Neural crest cell (in vitro differentiated cells): ENCODE data around the gene MICB. TPM values are rescaled to one million over a fixed set of nuclear protein-coding genes. Genes with fewer than 3 reads are reported as not detected.
A peak's percentile ranks its signal among the peaks of the same experiment; 100 is the strongest.

ENCODE experiments used
- DNase-seq: peaks from one replicate; pipeline ENCODE4 v3.0.0; 2021; ENCODE audit warnings: low read depth, mixed read lengths, low spot score
- H3K27ac Mint-ChIP-seq: one replicate; pipeline ENCODE4 v1.8.0; 2021; ENCODE audit warnings: mild to moderate bottlenecking, mixed read lengths; ENCODE audit not compliant: unreplicated experiment
- H3K27me3 Mint-ChIP-seq: 2 replicates; pipeline ENCODE4 v1.8.0; 2021; ENCODE audit warnings: low read depth, mild to moderate bottlenecking, mixed read lengths
- H3K36me3 Mint-ChIP-seq: 2 replicates; pipeline ENCODE4 v1.8.0; 2021; ENCODE audit warnings: low read depth, mild to moderate bottlenecking, mixed read lengths
- H3K4me1 Mint-ChIP-seq: 2 replicates; pipeline ENCODE4 v1.8.0; 2021; ENCODE audit warnings: mixed read lengths
- H3K4me3 Mint-ChIP-seq: one replicate; pipeline ENCODE4 v1.8.0; 2021; ENCODE audit warnings: mild to moderate bottlenecking, mixed read lengths
- H3K9me3 Mint-ChIP-seq: 2 replicates; pipeline ENCODE4 v1.8.0; 2021; ENCODE audit warnings: mixed read lengths
- total RNA-seq: library from RNA; stranded (reverse); gene quantifications from 2 replicates; pipeline ENCODE4 v1.2.1, GENCODE V29; 2021
- TF ChIP-seq, protein P1 (sequence below): fragments of 200-600 bp; sonication (generic); conservative IDR thresholded peaks from 2 replicates; pipeline ENCODE4 v1.5.0; 2021; ENCODE audit warnings: antibody characterized with exemption, mild to moderate bottlenecking

Gene MICB
- total RNA-seq, 1 donor from 2014 or later = 0.61 TPM

DNA sequence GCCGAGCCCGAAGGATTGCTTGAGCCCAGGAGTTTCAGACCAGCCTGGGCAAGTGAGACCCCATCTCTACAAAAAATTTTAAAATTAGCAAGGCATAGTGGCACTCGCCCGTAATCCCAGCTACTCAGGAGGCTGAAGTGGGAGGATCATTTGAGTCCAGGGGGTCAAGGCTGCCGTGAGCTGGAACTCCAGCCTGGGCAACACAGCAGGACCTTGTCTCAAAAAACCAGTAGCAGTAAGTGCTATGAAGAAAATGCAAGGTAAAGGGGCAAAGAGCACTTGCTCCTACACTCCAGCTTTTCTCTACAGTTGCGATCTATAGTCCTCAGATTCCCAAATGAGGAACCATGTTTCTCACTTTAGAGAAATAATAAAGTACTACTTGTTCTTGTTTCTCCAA is 45.7 kb downstream of the MICB start:
- Mint-ChIP-seq H3K27me3 (no peaks in the 10 kb centered on the region), H3K4me1 (peaks cover 71% of the 10 kb centered on the region), H3K9me3 (no peaks in the 10 kb centered on the region), H3K27ac (no peak overlapping the region), H3K36me3 (peaks cover 24% of the 10 kb centered on the region), H3K4me3 (peak overlapping the region; percentile 100)
- TF ChIP-seq, protein P1, sequence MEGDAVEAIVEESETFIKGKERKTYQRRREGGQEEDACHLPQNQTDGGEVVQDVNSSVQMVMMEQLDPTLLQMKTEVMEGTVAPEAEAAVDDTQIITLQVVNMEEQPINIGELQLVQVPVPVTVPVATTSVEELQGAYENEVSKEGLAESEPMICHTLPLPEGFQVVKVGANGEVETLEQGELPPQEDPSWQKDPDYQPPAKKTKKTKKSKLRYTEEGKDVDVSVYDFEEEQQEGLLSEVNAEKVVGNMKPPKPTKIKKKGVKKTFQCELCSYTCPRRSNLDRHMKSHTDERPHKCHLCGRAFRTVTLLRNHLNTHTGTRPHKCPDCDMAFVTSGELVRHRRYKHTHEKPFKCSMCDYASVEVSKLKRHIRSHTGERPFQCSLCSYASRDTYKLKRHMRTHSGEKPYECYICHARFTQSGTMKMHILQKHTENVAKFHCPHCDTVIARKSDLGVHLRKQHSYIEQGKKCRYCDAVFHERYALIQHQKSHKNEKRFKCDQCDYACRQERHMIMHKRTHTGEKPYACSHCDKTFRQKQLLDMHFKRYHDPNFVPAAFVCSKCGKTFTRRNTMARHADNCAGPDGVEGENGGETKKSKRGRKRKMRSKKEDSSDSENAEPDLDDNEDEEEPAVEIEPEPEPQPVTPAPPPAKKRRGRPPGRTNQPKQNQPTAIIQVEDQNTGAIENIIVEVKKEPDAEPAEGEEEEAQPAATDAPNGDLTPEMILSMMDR = no peak
- DNase-seq = no peak

DNA sequence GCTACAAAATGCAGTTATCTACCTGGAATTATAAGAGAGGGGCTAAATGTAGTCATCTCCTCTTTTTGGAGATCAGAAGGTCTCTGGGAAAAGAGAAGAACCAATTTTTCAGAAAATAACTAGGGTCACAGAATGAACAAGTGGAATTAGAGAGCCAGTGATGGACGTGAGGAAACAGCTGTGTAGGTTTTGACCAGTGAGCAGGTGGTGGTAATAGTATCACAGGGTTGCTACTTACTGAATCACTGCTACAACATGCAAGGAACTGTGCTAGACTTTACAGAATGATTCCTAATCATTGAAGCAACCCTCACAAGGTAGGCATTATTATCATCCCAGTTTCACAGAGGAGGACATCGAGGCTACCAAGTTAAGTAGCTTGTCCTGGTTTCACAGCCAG is 46.7 kb downstream of the MICB start:
- H3K4me3 Mint-ChIP-seq = peak overlapping the region; percentile 78
- H3K36me3 Mint-ChIP-seq = peaks cover 15% of the 10 kb centered on the region
- H3K27me3 Mint-ChIP-seq = no peaks in the 10 kb centered on the region
- no peaks in the 10 kb centered on the region for H3K9me3 Mint-ChIP-seq
- DNase-seq = no peak
- no peak overlapping the region for H3K27ac Mint-ChIP-seq
- H3K4me1 Mint-ChIP-seq = peaks cover 66% of the 10 kb centered on the region
- TF ChIP-seq, protein P1 = no peak

DNA sequence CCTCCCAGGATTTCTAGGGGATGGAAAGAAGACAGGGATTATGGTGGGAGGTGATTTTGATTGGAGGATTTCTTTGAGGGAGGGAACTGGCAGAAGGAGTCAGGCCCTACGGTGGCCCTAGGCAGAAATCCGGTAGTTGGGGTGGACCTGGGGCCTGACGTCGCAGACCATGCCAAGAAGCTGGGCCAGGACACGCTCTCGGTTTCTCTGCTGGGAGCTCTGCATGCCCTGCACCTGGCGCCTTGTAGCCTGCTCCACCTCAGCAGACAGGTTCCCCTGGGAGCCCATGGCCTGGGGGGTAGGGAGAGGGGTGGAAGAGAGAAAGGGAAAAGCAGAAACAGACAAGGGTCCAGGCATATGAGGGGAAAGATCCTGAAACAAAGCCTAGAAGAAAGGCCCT is 47.3 kb downstream of the MICB start:
- H3K4me1 Mint-ChIP-seq = peaks cover 60% of the 10 kb centered on the region
- H3K27ac Mint-ChIP-seq = no peak overlapping the region
- H3K27me3 Mint-ChIP-seq = no peaks in the 10 kb centered on the region
- no peak for DNase-seq
- H3K36me3 Mint-ChIP-seq = peaks cover 10% of the 10 kb centered on the region
- peak overlapping the region; percentile 87 for H3K4me3 Mint-ChIP-seq
- H3K9me3 Mint-ChIP-seq = no peaks in the 10 kb centered on the region
- TF ChIP-seq, protein P1 = no peak

DNA sequence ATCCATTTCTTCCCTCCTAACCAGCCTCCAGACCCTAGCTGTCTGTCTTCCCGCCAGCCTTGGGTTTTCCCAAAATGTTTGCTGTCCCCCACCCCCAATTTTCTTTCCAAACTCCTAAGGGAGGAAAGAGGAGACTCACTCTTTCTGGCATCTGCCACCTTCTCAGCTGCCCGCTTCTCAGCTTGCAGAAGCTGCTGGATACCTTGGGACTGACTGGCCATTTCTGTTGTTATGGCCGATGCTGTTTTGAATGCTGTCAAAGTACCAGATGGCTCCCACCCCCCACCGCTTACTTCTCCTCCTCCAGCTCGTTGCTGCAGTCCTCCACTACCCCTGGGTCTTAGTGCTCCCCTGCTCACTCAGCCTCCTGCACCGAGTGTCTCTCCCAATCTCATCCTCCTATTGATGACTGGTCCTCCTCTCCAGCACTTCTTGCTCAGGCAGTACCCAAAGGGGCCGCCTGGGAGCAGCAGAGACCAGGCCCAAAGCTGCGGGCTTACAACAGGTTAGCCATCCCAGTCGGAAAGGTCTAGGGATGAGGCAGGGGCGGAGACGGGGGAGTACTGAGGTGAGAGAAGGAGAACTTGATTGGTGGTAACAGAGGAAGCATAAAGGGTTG is 48.5 kb downstream of the MICB start, which contains the start of gene ATP6V1G2:
Gene ATP6V1G2 (minus strand): TSS at position 270 of the 619 bp plus-strand sequence. CDS start 49 bp downstream, at position 221.
- peaks cover 52% of the 10 kb centered on the region for H3K4me1 Mint-ChIP-seq
- H3K36me3 Mint-ChIP-seq = peaks cover under 1% of the 10 kb centered on the region
- peak within 1 kb of the TSS; percentile 91 for H3K27ac Mint-ChIP-seq
- peak; percentile 89 for DNase-seq
- no peaks in the 10 kb centered on the region for H3K9me3 Mint-ChIP-seq
- TF ChIP-seq, protein P1 = peak; percentile 96
- no peaks in the 10 kb centered on the region for H3K27me3 Mint-ChIP-seq
- peak within 1 kb of the TSS; percentile 87 for H3K4me3 Mint-ChIP-seq

DNA sequence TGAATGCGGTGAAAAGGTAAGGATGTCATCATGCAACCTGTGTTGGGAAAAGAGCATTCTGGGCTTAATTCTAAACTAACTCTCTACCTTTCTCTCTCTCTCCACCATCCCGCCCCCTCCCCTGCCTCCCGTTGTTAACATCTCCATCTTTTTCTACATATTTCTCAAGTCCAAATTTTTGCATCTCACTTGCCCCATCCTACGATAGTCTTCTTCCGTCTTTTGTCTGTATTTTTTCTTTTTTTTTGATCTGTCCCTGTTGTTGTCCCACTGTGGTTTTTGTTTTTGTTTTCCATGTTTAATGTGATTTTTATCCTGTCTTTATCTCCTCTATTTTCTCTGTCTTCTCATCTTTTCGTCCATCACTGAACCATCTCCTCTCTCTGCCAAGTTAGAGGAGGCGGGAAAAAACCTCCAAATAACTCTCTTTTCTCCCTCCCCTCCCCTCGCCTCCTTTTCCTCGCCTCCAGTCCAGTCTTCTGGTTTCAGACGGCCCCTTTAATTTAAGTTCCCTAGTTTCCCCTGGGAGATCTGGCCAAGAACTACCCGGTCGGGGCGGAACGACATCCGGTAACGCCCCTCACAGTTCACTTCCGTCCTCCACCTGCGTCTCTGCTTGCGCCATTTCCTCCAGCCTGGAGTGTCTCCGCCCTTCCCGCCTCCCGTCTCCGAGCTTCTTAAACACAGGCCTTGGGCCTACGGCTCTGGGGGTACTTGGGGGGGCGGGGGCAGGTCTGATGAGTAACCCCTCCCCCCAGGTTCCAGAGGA is 49.2 kb downstream of the MICB start, which contains the start of gene NFKBIL1:
Gene NFKBIL1 (plus strand): TSS at position 651 of the 769 bp plus-strand sequence. CDS start 87 bp downstream, at position 738.
- peaks cover 46% of the 10 kb centered on the region for H3K4me1 Mint-ChIP-seq
- H3K9me3 Mint-ChIP-seq = no peaks in the 10 kb centered on the region
- H3K36me3 Mint-ChIP-seq = no peaks in the 10 kb centered on the region
- H3K27me3 Mint-ChIP-seq = no peaks in the 10 kb centered on the region
- peak within 1 kb of the TSS; percentile 87 for H3K4me3 Mint-ChIP-seq
- DNase-seq = peak; percentile 79
- TF ChIP-seq, protein P1 = peak; percentile 7
- H3K27ac Mint-ChIP-seq = peak within 1 kb of the TSS; percentile 91
